ENCODE data around the gene VCPKMT.

VCPKMT gene

DNA sequence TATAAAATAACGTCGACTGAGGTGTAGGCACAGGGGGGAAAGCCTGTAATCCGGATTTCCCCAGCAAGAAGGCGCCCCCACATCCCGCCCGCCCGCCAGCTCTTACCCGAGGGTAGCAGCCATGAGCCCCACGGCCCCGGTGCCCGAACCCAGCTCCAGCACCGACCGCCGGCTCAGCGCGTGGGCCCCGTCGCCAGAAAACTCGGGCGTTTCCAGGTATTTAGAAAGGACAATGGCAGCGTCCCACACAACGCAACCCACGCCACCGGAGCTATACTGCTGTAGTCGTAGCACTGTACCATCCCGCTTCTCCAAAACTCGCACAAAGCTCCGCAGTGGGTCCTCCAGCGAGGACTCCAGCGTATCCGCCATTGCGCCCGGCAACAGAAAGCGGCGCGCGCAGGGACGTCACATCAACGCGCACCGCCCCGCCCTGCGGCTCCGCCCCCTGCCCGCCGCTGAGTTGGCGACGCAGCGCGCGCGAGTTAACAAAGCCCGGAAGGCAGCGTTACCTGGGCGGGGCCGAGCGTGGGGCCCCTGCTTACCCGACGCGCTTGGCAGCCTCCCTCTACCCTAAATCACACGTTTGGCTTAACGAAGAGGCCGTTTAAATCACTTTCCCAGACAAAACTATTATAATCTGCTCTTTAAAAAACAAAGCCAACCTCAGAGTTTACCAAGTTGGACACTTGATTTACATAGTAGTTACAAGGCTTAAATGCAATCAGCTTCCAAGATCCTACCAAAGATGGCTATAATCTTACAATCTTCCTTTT, at the start of gene VCPKMT:
Gene VCPKMT (minus strand): TSS at position 392 of the 776 bp plus-strand sequence. CDS start 20 bp downstream, at position 372.
- Mint-ChIP-seq H3K9me3 (no peaks in the 10 kb centered on the region), H3K4me3 (peak within 1 kb of the TSS; percentile 96), H3K4me1 (peaks cover 14% of the 10 kb centered on the region), H3K27ac (ENCODE audit: low read depth) (peak within 1 kb of the TSS; percentile 96), H3K36me3 (ENCODE audit: insufficient read depth) (peaks cover 47% of the 10 kb centered on the region), H3K27me3 (no peaks in the 10 kb centered on the region)
- DNase-seq (ENCODE audit: low spot score in 2 of 2) (peak; percentile 92 to 93), ATAC-seq (replicated peaks; ENCODE audit: extremely low read depth, poor library complexity, severe bottlenecking) (peak; percentile 94)

DNA sequence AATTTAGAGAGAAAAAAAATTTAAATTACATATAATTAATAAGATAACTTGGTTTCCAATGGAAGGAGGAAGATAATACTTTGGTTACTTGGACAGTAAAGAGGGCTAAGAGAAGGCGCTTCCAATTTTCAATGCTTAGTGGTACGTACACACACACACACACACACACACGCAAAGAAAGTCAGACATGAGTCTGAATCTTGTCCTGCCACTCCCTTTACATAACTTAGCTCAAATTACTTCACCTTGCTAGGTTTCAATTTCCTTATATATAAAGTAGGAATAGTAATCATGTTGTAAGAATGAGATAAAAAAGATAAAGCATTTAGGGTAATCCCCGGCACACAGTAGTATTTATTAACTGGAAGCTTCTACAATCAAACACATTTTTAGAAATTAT, 39.7 kb upstream of the VCPKMT start:
- Mint-ChIP-seq H3K27me3 (no peaks in the 10 kb centered on the region), H3K4me3 (no peak overlapping the region), H3K36me3 (ENCODE audit: insufficient read depth) (peaks cover 35% of the 10 kb centered on the region), H3K4me1 (no peaks in the 10 kb centered on the region), H3K27ac (ENCODE audit: low read depth) (peak overlapping the region; percentile 68), H3K9me3 (no peaks in the 10 kb centered on the region)
- ATAC-seq (replicated peaks; ENCODE audit: extremely low read depth, poor library complexity, severe bottlenecking) (no peak), DNase-seq (ENCODE audit: low spot score in 2 of 2) (no peak)

GRCh38 chr14:50148799-50149198, 32.4 kb upstream of the VCPKMT start:
- H3K27ac Mint-ChIP-seq (ENCODE audit: low read depth) = no peak overlapping the region
- H3K9me3 Mint-ChIP-seq = no peaks in the 10 kb centered on the region
- no peaks in the 10 kb centered on the region for H3K27me3 Mint-ChIP-seq
- ATAC-seq (replicated peaks; ENCODE audit: extremely low read depth, poor library complexity, severe bottlenecking) = no peak
- H3K36me3 Mint-ChIP-seq (ENCODE audit: insufficient read depth) = peaks cover 26% of the 10 kb centered on the region
- H3K4me1 Mint-ChIP-seq = no peaks in the 10 kb centered on the region
- no peak overlapping the region for H3K4me3 Mint-ChIP-seq
- DNase-seq (ENCODE audit: low spot score in 2 of 2) = no peak

GRCh38 chr14:50139192-50139591, 22.8 kb upstream of the VCPKMT start:
- no peak for DNase-seq (ENCODE audit: low spot score in 2 of 2)
- Mint-ChIP-seq H3K4me3 (no peak overlapping the region), H3K36me3 (ENCODE audit: insufficient read depth) (peaks cover 11% of the 10 kb centered on the region), H3K27me3 (no peaks in the 10 kb centered on the region), H3K27ac (ENCODE audit: low read depth) (no peak overlapping the region), H3K4me1 (no peaks in the 10 kb centered on the region), H3K9me3 (no peaks in the 10 kb centered on the region)
- no peak for ATAC-seq (replicated peaks; ENCODE audit: extremely low read depth, poor library complexity, severe bottlenecking)

DNA sequence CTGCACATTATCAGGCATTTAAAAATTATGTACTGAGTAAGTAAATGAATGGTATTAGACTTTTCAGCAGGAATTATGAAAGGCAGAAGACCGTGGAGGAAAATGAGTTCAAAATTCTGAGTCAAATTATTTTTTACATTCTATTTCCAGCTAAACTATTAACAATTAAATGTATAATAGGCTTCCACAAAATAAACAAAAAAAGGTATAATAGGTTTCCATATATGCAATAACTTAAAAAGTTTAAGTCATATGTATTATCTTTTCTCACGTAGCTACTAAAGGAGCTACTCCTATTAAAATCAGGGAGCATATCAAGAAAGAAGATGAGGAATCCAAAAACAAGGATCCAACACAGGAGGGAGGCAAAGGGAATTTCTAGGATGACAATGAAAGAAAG, 11.4 kb upstream of the VCPKMT start:
- H3K36me3 Mint-ChIP-seq (ENCODE audit: insufficient read depth) = peaks cover 23% of the 10 kb centered on the region
- ATAC-seq (replicated peaks; ENCODE audit: extremely low read depth, poor library complexity, severe bottlenecking) = no peak
- H3K27ac Mint-ChIP-seq (ENCODE audit: low read depth) = no peak overlapping the region
- DNase-seq (ENCODE audit: low spot score in 2 of 2) = no peak
- no peaks in the 10 kb centered on the region for H3K9me3 Mint-ChIP-seq
- no peaks in the 10 kb centered on the region for H3K4me1 Mint-ChIP-seq
- H3K4me3 Mint-ChIP-seq = no peak overlapping the region
- H3K27me3 Mint-ChIP-seq = no peaks in the 10 kb centered on the region

DNA sequence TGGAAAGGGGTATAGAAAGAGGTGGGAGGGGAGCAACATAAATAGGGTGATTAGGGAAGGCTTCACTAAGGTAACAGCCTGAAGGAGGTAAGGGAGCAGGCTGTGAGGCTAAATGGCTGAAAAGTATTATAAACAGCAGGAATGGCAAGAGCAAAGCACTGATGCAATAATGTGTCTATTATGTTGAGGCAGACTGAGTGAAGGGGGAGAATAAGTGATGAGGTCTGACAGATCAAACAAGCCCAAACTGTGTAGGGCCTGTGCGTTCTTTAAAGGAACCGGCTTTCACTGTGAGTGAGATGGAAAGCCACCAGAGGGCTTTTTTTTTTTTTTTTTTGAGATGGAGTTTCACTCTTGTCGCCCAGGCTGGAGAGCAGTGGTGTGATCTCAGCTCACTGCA, 6.7 kb upstream of the VCPKMT start:
- Mint-ChIP-seq H3K9me3 (no peaks in the 10 kb centered on the region), H3K36me3 (ENCODE audit: insufficient read depth) (peaks cover 15% of the 10 kb centered on the region), H3K4me3 (no peak overlapping the region), H3K27ac (ENCODE audit: low read depth) (no peak overlapping the region), H3K4me1 (no peaks in the 10 kb centered on the region), H3K27me3 (no peaks in the 10 kb centered on the region)
- no peak for DNase-seq (ENCODE audit: low spot score in 2 of 2)
- ATAC-seq (replicated peaks; ENCODE audit: extremely low read depth, poor library complexity, severe bottlenecking) = no peak

DNA sequence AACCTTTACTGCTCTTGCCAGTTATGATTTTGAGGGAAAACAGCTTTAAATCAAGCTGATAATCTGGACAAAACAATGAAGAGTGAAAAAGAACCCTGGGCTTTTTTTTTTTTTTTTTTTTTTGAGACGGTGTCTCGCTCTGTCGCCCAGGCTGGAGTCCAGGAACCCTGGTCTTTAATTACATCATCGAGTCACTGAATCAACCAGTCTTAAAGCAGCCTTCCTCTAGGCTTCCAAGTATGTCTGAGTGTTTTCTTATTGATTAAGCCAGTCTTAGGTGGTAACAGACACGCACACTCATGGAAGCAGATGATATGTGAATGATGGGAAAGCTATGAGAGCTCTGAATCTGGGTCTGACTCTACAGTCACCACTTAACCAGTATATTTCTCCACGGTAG, 5.9 kb upstream of the VCPKMT start:
- no peak overlapping the region for H3K4me3 Mint-ChIP-seq
- no peak for DNase-seq (ENCODE audit: low spot score in 2 of 2)
- no peak for ATAC-seq (replicated peaks; ENCODE audit: extremely low read depth, poor library complexity, severe bottlenecking)
- no peak overlapping the region for H3K27ac Mint-ChIP-seq (ENCODE audit: low read depth)
- H3K9me3 Mint-ChIP-seq = no peaks in the 10 kb centered on the region
- H3K4me1 Mint-ChIP-seq = no peaks in the 10 kb centered on the region
- H3K36me3 Mint-ChIP-seq (ENCODE audit: insufficient read depth) = peaks cover 14% of the 10 kb centered on the region
- H3K27me3 Mint-ChIP-seq = no peaks in the 10 kb centered on the region

- no peaks in the 10 kb centered on the region for H3K9me3 Mint-ChIP-seq
- H3K4me1 Mint-ChIP-seq = peaks cover 4% of the 10 kb centered on the region
- H3K27me3 Mint-ChIP-seq = no peaks in the 10 kb centered on the region
- DNase-seq (ENCODE audit: low spot score in 2 of 2) = no peak
- no peak overlapping the region for H3K27ac Mint-ChIP-seq (ENCODE audit: low read depth)
- no peak for ATAC-seq (replicated peaks; ENCODE audit: extremely low read depth, poor library complexity, severe bottlenecking)
- H3K4me3 Mint-ChIP-seq = no peak overlapping the region
- peaks cover 12% of the 10 kb centered on the region for H3K36me3 Mint-ChIP-seq (ENCODE audit: insufficient read depth)
Measured at GRCh38 chr14:50121486-50121885, 5.1 kb upstream of the VCPKMT start.

GRCh38 chr14:50117456-50117855, 1.1 kb upstream of the VCPKMT start:
- ATAC-seq (replicated peaks; ENCODE audit: extremely low read depth, poor library complexity, severe bottlenecking) (no peak), DNase-seq (ENCODE audit: low spot score in 2 of 2) (no peak)
- H3K9me3 Mint-ChIP-seq = no peaks in the 10 kb centered on the region
- H3K4me3 Mint-ChIP-seq = no peak overlapping the region
- no peak overlapping the region for H3K27ac Mint-ChIP-seq (ENCODE audit: low read depth)
- H3K27me3 Mint-ChIP-seq = no peaks in the 10 kb centered on the region
- peaks cover 14% of the 10 kb centered on the region for H3K4me1 Mint-ChIP-seq
- H3K36me3 Mint-ChIP-seq (ENCODE audit: insufficient read depth) = peaks cover 40% of the 10 kb centered on the region

- Mint-ChIP-seq H3K36me3 (ENCODE audit: insufficient read depth) (peaks cover 45% of the 10 kb centered on the region), H3K27me3 (no peaks in the 10 kb centered on the region), H3K9me3 (no peaks in the 10 kb centered on the region), H3K4me3 (peak overlapping the region; percentile 96), H3K27ac (ENCODE audit: low read depth) (peak overlapping the region; percentile 96), H3K4me1 (peaks cover 14% of the 10 kb centered on the region)
- DNase-seq (ENCODE audit: low spot score in 2 of 2) (no peak), ATAC-seq (replicated peaks; ENCODE audit: extremely low read depth, poor library complexity, severe bottlenecking) (no peak)
Measured at GRCh38 chr14:50116966-50117365, 594 bp upstream of the VCPKMT start.

GRCh38 chr14:50113381-50114035, 2.9 kb downstream of the VCPKMT start:
- H3K27ac Mint-ChIP-seq (ENCODE audit: low read depth) = peak overlapping the region; percentile 57
- peaks cover 64% of the 10 kb centered on the region for H3K36me3 Mint-ChIP-seq (ENCODE audit: insufficient read depth)
- H3K9me3 Mint-ChIP-seq = no peaks in the 10 kb centered on the region
- H3K4me1 Mint-ChIP-seq = peaks cover 14% of the 10 kb centered on the region
- ATAC-seq (replicated peaks; ENCODE audit: extremely low read depth, poor library complexity, severe bottlenecking) (no peak), DNase-seq (ENCODE audit: low spot score in 2 of 2) (no peak)
- no peaks in the 10 kb centered on the region for H3K27me3 Mint-ChIP-seq
- H3K4me3 Mint-ChIP-seq = no peak overlapping the region

- H3K27me3 Mint-ChIP-seq = no peaks in the 10 kb centered on the region
- no peaks in the 10 kb centered on the region for H3K9me3 Mint-ChIP-seq
- H3K36me3 Mint-ChIP-seq (ENCODE audit: insufficient read depth) = peaks cover 59% of the 10 kb centered on the region
- H3K4me1 Mint-ChIP-seq = peaks cover 3% of the 10 kb centered on the region
- DNase-seq (ENCODE audit: low spot score in 2 of 2) (no peak), ATAC-seq (replicated peaks; ENCODE audit: extremely low read depth, poor library complexity, severe bottlenecking) (no peak)
- no peak overlapping the region for H3K27ac Mint-ChIP-seq (ENCODE audit: low read depth)
- H3K4me3 Mint-ChIP-seq = no peak overlapping the region
Measured at GRCh38 chr14:50110323-50111037, 5.9 kb downstream of the VCPKMT start.

DNA sequence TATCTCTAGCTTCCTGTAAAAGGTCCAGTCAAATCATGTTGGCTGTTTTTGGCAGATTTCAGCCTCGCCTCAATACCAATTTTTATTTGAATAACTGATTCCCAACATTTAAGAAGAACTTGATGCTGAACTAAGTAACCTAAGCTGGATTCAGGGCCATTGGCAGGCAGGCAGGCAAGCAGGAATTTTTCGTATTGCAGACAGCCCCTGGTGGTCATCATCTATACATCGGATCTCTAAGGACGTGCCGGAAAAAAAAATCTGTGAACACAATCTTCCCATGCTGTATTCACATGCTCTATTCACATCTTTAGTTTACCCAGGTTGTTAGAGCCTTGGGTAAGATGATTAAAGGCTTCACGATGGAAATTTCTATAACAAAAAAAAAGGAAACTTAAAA, 7.0 kb downstream of the VCPKMT start:
- H3K27me3 Mint-ChIP-seq = no peaks in the 10 kb centered on the region
- H3K4me3 Mint-ChIP-seq = no peak overlapping the region
- no peak for ATAC-seq (replicated peaks; ENCODE audit: extremely low read depth, poor library complexity, severe bottlenecking)
- no peaks in the 10 kb centered on the region for H3K4me1 Mint-ChIP-seq
- H3K36me3 Mint-ChIP-seq (ENCODE audit: insufficient read depth) = peaks cover 50% of the 10 kb centered on the region
- H3K27ac Mint-ChIP-seq (ENCODE audit: low read depth) = no peak overlapping the region
- no peaks in the 10 kb centered on the region for H3K9me3 Mint-ChIP-seq
- no peak for DNase-seq (ENCODE audit: low spot score in 2 of 2)
